ENCODE data around the gene BABAM2.

Gene BABAM2

GRCh38 chr2:28035163-28035690 is 144.7 kb downstream of the BABAM2 start:
- DNase-seq, result no peak

GRCh38 chr2:28035816-28036215 is 145.3 kb downstream of the BABAM2 start:
- DNase-seq, result no peak

- DNase-seq, result no peak
Observed at GRCh38 chr2:28036307-28036706, 145.8 kb downstream of the BABAM2 start.

- no peak for DNase-seq
Observed at GRCh38 chr2:28038722-28039121, 148.2 kb downstream of the BABAM2 start.

- DNase-seq, result no peak
Observed at GRCh38 chr2:28045676-28046351, 155.3 kb downstream of the BABAM2 start.

- DNase-seq, result no peak
Observed at GRCh38 chr2:28046921-28047320, 156.4 kb downstream of the BABAM2 start.

- DNase-seq, result peak; percentile 59
Observed at GRCh38 chr2:28047681-28048080, 157.2 kb downstream of the BABAM2 start.

- DNase-seq, result no peak
Observed at GRCh38 chr2:28048341-28048740, 157.8 kb downstream of the BABAM2 start.

- no peak for DNase-seq
Observed at GRCh38 chr2:28049416-28049815, 158.9 kb downstream of the BABAM2 start.

GRCh38 chr2:28049899-28050298 is 159.4 kb downstream of the BABAM2 start:
- DNase-seq, result no peak

GRCh38 chr2:28052691-28053090 is 162.2 kb downstream of the BABAM2 start:
- DNase-seq, result peak; percentile 35

GRCh38 chr2:28053597-28053996 is 163.1 kb downstream of the BABAM2 start:
- no peak for DNase-seq

GRCh38 chr2:28054916-28055315 is 164.4 kb downstream of the BABAM2 start:
- DNase-seq, result no peak

GRCh38 chr2:28055325-28055970 is 164.9 kb downstream of the BABAM2 start:
- DNase-seq, result no peak

GRCh38 chr2:28058791-28059190 is 168.3 kb downstream of the BABAM2 start:
- no peak for DNase-seq

- no peak for DNase-seq
Observed at GRCh38 chr2:28062867-28063266, 172.3 kb downstream of the BABAM2 start.

GRCh38 chr2:28063492-28063962 is 173.0 kb downstream of the BABAM2 start:
- peak; percentile 68 for DNase-seq

- DNase-seq, result no peak
Observed at GRCh38 chr2:28067602-28068001, 177.1 kb downstream of the BABAM2 start.

GRCh38 chr2:28068088-28068487 is 177.6 kb downstream of the BABAM2 start:
- DNase-seq, result no peak

- DNase-seq, result no peak
Observed at GRCh38 chr2:28068527-28068926, 178.0 kb downstream of the BABAM2 start.

- DNase-seq, result no peak
Observed at GRCh38 chr2:28071221-28071620, 180.7 kb downstream of the BABAM2 start.

GRCh38 chr2:28074137-28074536 is 183.6 kb downstream of the BABAM2 start:
- DNase-seq, result peak; percentile 40

GRCh38 chr2:28080911-28081310 is 190.4 kb downstream of the BABAM2 start:
- DNase-seq, result peak; percentile 87

GRCh38 chr2:28082131-28082530 is 191.6 kb downstream of the BABAM2 start:
- DNase-seq, result peak; percentile 79
